ENCODE results near the gene NFIA. TPM values are rescaled to one million over a fixed set of nuclear protein-coding genes. Genes with fewer than 3 reads are reported as not detected.

NFIA gene
- total and polyA plus RNA-seq, 12 donors, result 15.6 to 109 (median 66.3) TPM

GRCh38 chr1:61224609-61225008, 142.2 kb downstream of the NFIA start:
- Histone ChIP-seq H3K4me3 (no peak overlapping the region), H3K4me1 (replicated peaks in 1 of 2) (peaks cover 5 to 35% of the 10 kb centered on the region in 2 donors), H3K27me3 (no peaks in the 10 kb centered on the region), H3K36me3 (replicated peaks in 1 of 2) (no peaks in the 10 kb centered on the region), H3K9me3 (replicated peaks in 1 of 3) (peaks cover 0 to 10% (median 0%) of the 10 kb centered on the region in 3 donors), H3K27ac (no peak overlapping the region)
- 65 to 75% (median 69%) methylated on average over 1 of the region's 1 CpG for WGBS, 4 donors
- DNase-seq, result peak in 4 of 7 donors; percentile 40 to 65 (median 52)
- TF ChIP-seq CTCF (IDR thresholded peaks at IDR 0.05), result no peak
- TF ChIP-seq POLR2A (IDR thresholded peaks at IDR 0.05), result no peak
- intact Hi-C loops (cut with DNase I), result no loop called here

DNA sequence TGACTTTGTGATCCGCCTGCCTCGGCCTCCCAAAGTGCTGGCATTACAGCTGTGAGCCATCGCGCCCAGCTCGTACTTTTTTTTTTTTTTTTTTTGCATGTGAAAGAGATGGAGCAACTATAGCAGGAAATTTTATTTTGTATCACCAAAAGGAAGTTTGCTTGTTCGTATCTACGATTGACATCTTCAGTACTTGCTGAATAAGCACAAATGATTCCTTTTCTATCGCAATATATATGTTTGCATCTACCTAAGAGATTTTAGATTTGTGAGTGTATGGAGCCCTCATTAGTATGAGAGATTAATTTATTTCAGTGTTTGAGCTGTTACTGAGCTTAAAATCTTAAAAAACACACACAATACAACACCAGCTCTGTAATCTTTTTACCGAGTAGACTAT, 143.1 kb downstream of the NFIA start:
- no peak for TF ChIP-seq CTCF (IDR thresholded peaks at IDR 0.05)
- TF ChIP-seq POLR2A (IDR thresholded peaks at IDR 0.05), result no peak
- Histone ChIP-seq H3K27me3 (no peaks in the 10 kb centered on the region), H3K4me3 (no peak overlapping the region), H3K36me3 (replicated peaks in 1 of 2) (no peaks in the 10 kb centered on the region), H3K27ac (no peak overlapping the region), H3K9me3 (replicated peaks in 1 of 3) (peaks cover 0 to 10% (median 0%) of the 10 kb centered on the region in 3 donors), H3K4me1 (replicated peaks in 1 of 2) (peaks cover 5 to 35% of the 10 kb centered on the region in 2 donors)
- DNase-seq, result no peak
- WGBS, 4 donors, result 95 to 97% (median 96%) methylated on average over 9 of the region's 9 CpGs
- intact Hi-C loops (cut with DNase I), result no loop called here

GRCh38 chr1:61226791-61227567, 144.6 kb downstream of the NFIA start:
- 48 to 61% (median 57%) methylated on average over 12 of the region's 12 CpGs for WGBS, 4 donors
- Histone ChIP-seq H3K4me3 (peak overlapping the region in 1 of 4 donors; percentile 5), H3K36me3 (replicated peaks in 1 of 2) (no peaks in the 10 kb centered on the region), H3K27ac (peak overlapping the region; percentile 3 to 68 (median 36)), H3K4me1 (replicated peaks in 1 of 2) (peaks cover 5 to 35% of the 10 kb centered on the region in 2 donors), H3K27me3 (no peaks in the 10 kb centered on the region), H3K9me3 (replicated peaks in 1 of 3) (peaks cover 0 to 10% (median 0%) of the 10 kb centered on the region in 3 donors)
- TF ChIP-seq CTCF (IDR thresholded peaks at IDR 0.05), result no peak
- TF ChIP-seq POLR2A (IDR thresholded peaks at IDR 0.05), result no peak
- intact Hi-C loops (cut with DNase I), result no loop called here
- peak in 1 of 7 donors; percentile 7 for DNase-seq

DNA sequence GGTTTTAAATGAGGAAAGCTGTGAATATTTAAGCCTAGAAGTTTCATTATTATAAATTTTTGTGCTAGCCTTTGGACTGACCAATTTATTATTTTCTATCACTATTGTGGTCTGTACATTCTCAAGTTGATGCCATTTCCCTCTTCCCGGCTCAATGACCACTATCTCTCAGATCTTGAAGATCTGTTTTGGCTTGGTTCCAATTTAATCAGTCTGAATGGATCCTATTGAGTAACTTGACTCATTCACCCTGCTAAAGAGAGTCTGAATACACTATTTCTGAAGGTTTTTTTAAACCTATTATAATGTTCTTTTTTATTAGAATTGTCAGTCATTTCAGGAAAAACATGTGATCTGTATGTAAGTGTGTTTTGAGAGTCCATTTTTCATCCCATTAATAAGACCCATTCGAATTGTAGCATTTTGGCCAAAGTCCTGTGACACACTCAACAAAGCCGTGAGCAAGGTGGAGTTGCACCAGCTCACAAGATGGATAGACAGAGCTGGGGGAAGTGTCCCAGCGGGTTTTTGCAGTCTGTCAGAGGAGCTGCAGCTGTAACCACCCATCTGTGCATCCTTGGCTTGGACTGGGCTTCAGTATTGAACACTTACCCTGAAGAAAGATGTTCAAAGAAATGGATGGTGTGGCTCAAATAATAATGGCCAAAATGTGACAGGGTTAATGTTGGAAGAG, 145.6 kb downstream of the NFIA start:
- no peak for TF ChIP-seq POLR2A (IDR thresholded peaks at IDR 0.05)
- no peak for TF ChIP-seq CTCF (IDR thresholded peaks at IDR 0.05)
- intact Hi-C loops (cut with DNase I), result no loop called here
- Histone ChIP-seq H3K27ac (peak overlapping the region in 3 of 5 donors; percentile 24 to 68 (median 36)), H3K9me3 (replicated peaks in 1 of 3) (peaks cover 0 to 5% (median 0%) of the 10 kb centered on the region in 3 donors), H3K36me3 (replicated peaks in 1 of 2) (no peaks in the 10 kb centered on the region), H3K4me1 (replicated peaks in 1 of 2) (peaks cover 5 to 30% of the 10 kb centered on the region in 2 donors), H3K4me3 (no peak overlapping the region), H3K27me3 (no peaks in the 10 kb centered on the region)
- WGBS, 4 donors, result 72 to 82% (median 78%) methylated on average over 4 of the region's 4 CpGs
- DNase-seq, result no peak
